Naive thymus-derived CD4-positive, alpha-beta T cell (primary cell): ENCODE measurements around the gene CDCP1. TPM values are rescaled to one million over a fixed set of nuclear protein-coding genes. Genes with fewer than 3 reads are reported as not detected.
A peak's percentile ranks its signal among the peaks of the same experiment; 100 is the strongest.

Source experiments
- ATAC-seq: fragments of 150-1000 bp; cut with Tn5 transposase; 2 replicates; pipeline ENCODE4 v1.10.0; 2021; ENCODE audit warnings: mild to moderate bottlenecking, moderate library complexity
- CTCF ChIA-PET: fragments of 350-600 bp; sonication (Branson Sonifier 250); formaldehyde crosslinking; loops from one replicate; lab custom pipeline; 2021; ENCODE audit warnings: antibody characterized with exemption; lab: Charles Lee
- POLR2A ChIA-PET: fragments of 350-600 bp; sonication (Branson Sonifier 250); formaldehyde crosslinking; loops from one replicate; lab custom pipeline; 2021; ENCODE audit warnings: antibody characterized with exemption, inconsistent platforms; lab: Charles Lee
- DNase-seq, 9 donors: peaks; one replicate each; pipeline versions ENCODE4 v3.0.0 to v3.0.0-alpha.2; 2020 to 2022; ENCODE audit warnings: mixed read lengths in 1 of 9
- H3K27ac ChIP-seq: one replicate; pipeline ENCODE4 v1.7.0; 2013; ENCODE audit warnings: mild to moderate bottlenecking, low read depth, low read length, moderate library complexity
- H3K27me3 ChIP-seq, 2 donors: one replicate each; pipeline ENCODE4 v1.7.0; 2013; ENCODE audit warnings: low read length in 2 of 2, mild to moderate bottlenecking in 2 of 2, moderate library complexity in 2 of 2; ENCODE audit not compliant: control insufficient read depth in 2 of 2, insufficient read depth in 2 of 2
- H3K36me3 ChIP-seq, 3 experiments: 1 replicate in 2 of 3; 2 replicates in 1 of 3; pipeline ENCODE4 v1.7.0; 2013; ENCODE audit warnings: low read length in 3 of 3, mild to moderate bottlenecking in 3 of 3, moderate library complexity in 1 of 3; ENCODE audit not compliant: insufficient read depth in 3 of 3, control insufficient read depth in 2 of 3
- H3K4me1 ChIP-seq, 2 donors: one replicate each; pipeline ENCODE4 v1.7.0; 2013; ENCODE audit warnings: low read length in 2 of 2, mild to moderate bottlenecking in 2 of 2, moderate library complexity in 1 of 2; ENCODE audit not compliant: control insufficient read depth in 2 of 2, insufficient read depth in 2 of 2
- H3K4me3 ChIP-seq: 2 replicates; pipeline ENCODE4 v1.7.0; 2013; ENCODE audit warnings: mild to moderate bottlenecking, low read length
- H3K9me3 ChIP-seq, 3 experiments: 1 replicate in 2 of 3; 2 replicates in 1 of 3; pipeline ENCODE4 v1.7.0; 2013; ENCODE audit warnings: low read length in 3 of 3; ENCODE audit not compliant: control insufficient read depth in 2 of 3
- H3K27ac Mint-ChIP-seq, 9 donors: one replicate each; pipeline ENCODE4 v1.8.0; 2020 to 2022; ENCODE audit warnings: mixed read lengths in 9 of 9, mild to moderate bottlenecking in 8 of 9, moderate library complexity in 5 of 9, inconsistent platforms in 2 of 9
- H3K27me3 Mint-ChIP-seq, 5 donors: one replicate each; pipeline ENCODE4 v1.8.0; 2021 to 2022; ENCODE audit warnings: mixed read lengths in 5 of 5, mild to moderate bottlenecking in 1 of 5
- H3K36me3 Mint-ChIP-seq, 5 donors: one replicate each; pipeline ENCODE4 v1.8.0; 2020 to 2022; ENCODE audit warnings: mixed read lengths in 5 of 5, mild to moderate bottlenecking in 3 of 5, inconsistent platforms in 1 of 5
- H3K4me1 Mint-ChIP-seq, 7 donors: one replicate each; pipeline ENCODE4 v1.8.0; 2020 to 2022; ENCODE audit warnings: mixed read lengths in 7 of 7, mild to moderate bottlenecking in 3 of 7, inconsistent platforms in 1 of 7
- H3K4me3 Mint-ChIP-seq, 10 donors: one replicate each; pipeline ENCODE4 v1.8.0; 2020 to 2022; ENCODE audit warnings: mild to moderate bottlenecking in 10 of 10, mixed read lengths in 10 of 10, moderate library complexity in 6 of 10, inconsistent platforms in 2 of 10
- H3K9me3 Mint-ChIP-seq, 11 donors: one replicate each; pipeline ENCODE4 v1.8.0; 2020 to 2022; ENCODE audit warnings: mixed read lengths in 11 of 11, mild to moderate bottlenecking in 4 of 11, inconsistent platforms in 1 of 11, moderate library complexity in 1 of 11
- intact Hi-C, 2 donors: fragments of 100-400 bp; cut with micrococcal nuclease; formaldehyde crosslinking; loops; one replicate each; pipeline ENCODE4 v1.15.1; 2023
- polyA plus RNA-seq, 2 donors: library from polyadenylated mRNA; unstranded; fragments of 300-500 nt; fragmentation: Illumina TruSeq; gene quantifications; one replicate each; pipeline ENCODE4 v1.2.3, GENCODE V29; 2021
- total RNA-seq, 6 experiments: library from RNA in 5 of 6; stranded (reverse) in 5 of 6; gene quantifications; 1 replicate in 5 of 6; 2 replicates in 1 of 6; pipeline ENCODE4 v1.2.3 and lab custom pipeline; 2021 to 2026

The CDCP1 gene, protein sequence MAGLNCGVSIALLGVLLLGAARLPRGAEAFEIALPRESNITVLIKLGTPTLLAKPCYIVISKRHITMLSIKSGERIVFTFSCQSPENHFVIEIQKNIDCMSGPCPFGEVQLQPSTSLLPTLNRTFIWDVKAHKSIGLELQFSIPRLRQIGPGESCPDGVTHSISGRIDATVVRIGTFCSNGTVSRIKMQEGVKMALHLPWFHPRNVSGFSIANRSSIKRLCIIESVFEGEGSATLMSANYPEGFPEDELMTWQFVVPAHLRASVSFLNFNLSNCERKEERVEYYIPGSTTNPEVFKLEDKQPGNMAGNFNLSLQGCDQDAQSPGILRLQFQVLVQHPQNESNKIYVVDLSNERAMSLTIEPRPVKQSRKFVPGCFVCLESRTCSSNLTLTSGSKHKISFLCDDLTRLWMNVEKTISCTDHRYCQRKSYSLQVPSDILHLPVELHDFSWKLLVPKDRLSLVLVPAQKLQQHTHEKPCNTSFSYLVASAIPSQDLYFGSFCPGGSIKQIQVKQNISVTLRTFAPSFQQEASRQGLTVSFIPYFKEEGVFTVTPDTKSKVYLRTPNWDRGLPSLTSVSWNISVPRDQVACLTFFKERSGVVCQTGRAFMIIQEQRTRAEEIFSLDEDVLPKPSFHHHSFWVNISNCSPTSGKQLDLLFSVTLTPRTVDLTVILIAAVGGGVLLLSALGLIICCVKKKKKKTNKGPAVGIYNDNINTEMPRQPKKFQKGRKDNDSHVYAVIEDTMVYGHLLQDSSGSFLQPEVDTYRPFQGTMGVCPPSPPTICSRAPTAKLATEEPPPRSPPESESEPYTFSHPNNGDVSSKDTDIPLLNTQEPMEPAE
- total RNA-seq (1 to 10 TPM in 2 of 5 experiments, under 1 TPM in 3; 0.05 to 7.2 (median 0.81) TPM), polyA plus RNA-seq (1 to 10 TPM in 1 of 2 donors, under 1 TPM in 1; 0.21 to 1.0 TPM), total RNA-seq (lab: John Stamatoyannopoulos, UW) (0.81 reads per million)

DNA sequence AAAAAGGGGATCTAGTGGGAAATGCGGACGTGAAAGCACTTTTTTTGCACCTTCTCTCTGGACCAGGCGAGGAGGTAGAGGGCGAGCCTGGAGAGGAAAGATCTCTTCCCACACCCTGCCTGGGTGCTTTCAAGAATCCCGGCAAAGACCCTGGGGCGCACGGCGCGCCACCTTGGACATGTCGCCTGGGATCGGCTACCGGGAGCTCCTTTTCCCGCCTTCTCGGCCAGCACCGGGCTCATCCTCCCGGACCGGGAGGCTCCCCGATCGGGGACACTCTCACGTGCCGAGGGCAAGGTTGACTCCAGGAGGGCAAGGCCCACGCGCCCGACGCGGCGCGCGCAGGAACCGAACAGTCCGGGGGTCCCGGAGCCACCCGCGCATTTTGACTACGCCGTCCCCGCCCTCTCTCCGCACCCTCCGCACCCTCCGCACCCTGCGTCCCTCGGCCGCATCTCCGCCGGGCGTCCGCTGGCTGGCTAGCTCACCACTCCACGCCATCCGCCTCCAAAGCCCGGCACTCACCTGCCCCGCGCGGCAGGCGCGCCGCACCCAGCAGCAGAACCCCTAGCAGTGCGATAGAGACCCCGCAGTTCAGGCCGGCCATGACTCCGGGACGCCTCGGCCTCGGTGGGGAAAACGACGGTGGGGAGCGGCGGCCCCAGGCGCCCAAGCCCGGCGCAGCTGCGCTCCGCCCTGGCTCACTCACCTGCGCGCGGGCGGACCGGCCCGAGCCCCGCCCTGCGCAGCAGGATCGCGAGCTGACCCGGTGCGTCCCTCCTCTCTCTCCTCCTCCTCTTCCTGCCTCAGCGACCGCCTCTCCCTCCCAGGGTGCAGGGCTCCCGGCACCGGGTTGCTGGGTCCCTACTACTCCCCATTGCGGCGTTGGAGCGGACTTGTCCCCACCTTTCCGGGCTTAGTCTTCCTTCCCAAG is at the start of gene CDCP1:
TSS of gene CDCP1 (minus strand) at position 698 of the 934 bp plus-strand sequence. CDS start at position 607, 91 bp downstream.
- intact Hi-C loops, result loop anchor here (2.0 to 5.0 kb wide), 3 partner anchors 21 to 39 kb away; no protein-coding TSS in a partner anchor
- ATAC-seq (no peak), DNase-seq (peak in 2 of 9 donors; percentile 7 to 26)
- Histone ChIP-seq H3K36me3 (no peaks in the 10 kb centered on the region), H3K4me1 (peaks cover 4 to 13% of the 10 kb centered on the region in 2 donors), H3K4me3 (peak within 1 kb of the TSS; percentile 44), H3K9me3 (peaks cover 0 to 3% (median 0%) of the 10 kb centered on the region in 3 experiments), H3K27ac (no peak within 1 kb of the TSS), H3K27me3 (peaks cover 0 to 10% of the 10 kb centered on the region in 2 donors)
- Mint-ChIP-seq H3K36me3 (peaks cover 4 to 8% (median 5%) of the 10 kb centered on the region in 5 donors), H3K27me3 (peaks cover 39 to 80% (median 43%) of the 10 kb centered on the region in 5 donors), H3K27ac (peak within 1 kb of the TSS in 5 of 9 donors; percentile 27 to 77 (median 40)), H3K9me3 (peaks cover 0 to 13% (median 10%) of the 10 kb centered on the region in 11 donors), H3K4me1 (peaks cover 11 to 22% (median 17%) of the 10 kb centered on the region in 7 donors), H3K4me3 (peak within 1 kb of the TSS; percentile 72 to 94 (median 88))
- ChIA-PET POLR2A (interaction anchor here (0.7 to 1.6 kb wide), 3 partner anchors 19 to 36 kb away, joined by 3 to 5 read pairs (median 3); no protein-coding TSS in a partner anchor), CTCF (interaction anchor here (0.7 to 0.8 kb wide), 2 partner anchors 63 to 66 kb away, joined by 3 read pairs; no protein-coding TSS in a partner anchor)

GRCh38 chr3:45194791-45195190 is 48.6 kb upstream of the CDCP1 start:
- H3K9me3 ChIP-seq, result no peaks in the 10 kb centered on the region
- Mint-ChIP-seq H3K27me3 (peaks cover 0 to 55% (median 8%) of the 10 kb centered on the region in 5 donors), H3K36me3 (no peaks in the 10 kb centered on the region), H3K9me3 (no peaks in the 10 kb centered on the region), H3K4me3 (no peak overlapping the region), H3K4me1 (peaks cover 0 to 13% (median 0%) of the 10 kb centered on the region in 7 donors), H3K27ac (no peak overlapping the region)
- no peaks in the 10 kb centered on the region for H3K4me1 ChIP-seq
- H3K27me3 ChIP-seq, result no peaks in the 10 kb centered on the region
- ChIA-PET CTCF (no interaction called here), POLR2A (no interaction called here)
- no peak for ATAC-seq
- no peaks in the 10 kb centered on the region for H3K36me3 ChIP-seq
- no peak for DNase-seq
- intact Hi-C loops, result no loop called here
- H3K4me3 ChIP-seq, result no peak overlapping the region
- no peak overlapping the region for H3K27ac ChIP-seq

DNA sequence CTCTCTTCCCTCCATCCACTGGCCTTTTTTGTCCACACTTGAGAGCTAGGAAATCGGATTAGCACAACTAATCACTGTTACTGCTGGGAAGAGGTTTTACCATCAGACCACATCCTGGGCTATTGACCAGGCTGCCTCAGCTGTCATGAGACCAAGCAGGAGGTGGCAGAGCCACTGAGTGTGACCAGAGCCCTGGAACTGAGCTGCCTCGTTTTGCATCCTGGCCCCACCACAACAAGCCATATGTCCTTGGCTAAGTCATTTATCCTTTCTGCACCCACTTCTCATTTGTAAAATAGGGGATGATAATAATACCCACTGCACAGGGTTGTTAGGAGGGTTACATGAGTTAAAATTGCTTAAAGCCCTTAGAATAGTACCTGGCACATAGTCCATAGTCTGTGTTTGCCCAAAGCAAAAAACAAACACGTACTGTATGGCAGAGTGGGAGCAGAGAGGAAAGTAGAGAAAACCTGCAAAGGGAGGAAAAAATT is 45.8 kb upstream of the CDCP1 start:
- no peaks in the 10 kb centered on the region for H3K36me3 ChIP-seq
- H3K9me3 Mint-ChIP-seq, result no peaks in the 10 kb centered on the region

GRCh38 chr3:45191424-45191823 is 45.2 kb upstream of the CDCP1 start:
- DNase-seq, result no peak
- H3K4me1 Mint-ChIP-seq, result peaks cover 0 to 24% (median 0%) of the 10 kb centered on the region in 7 donors
- CTCF ChIA-PET, result no interaction called here
- ATAC-seq, result no peak
- Histone ChIP-seq H3K27ac (no peak overlapping the region), H3K4me3 (no peak overlapping the region), H3K4me1 (no peaks in the 10 kb centered on the region), H3K27me3 (no peaks in the 10 kb centered on the region), H3K36me3 (no peaks in the 10 kb centered on the region), H3K9me3 (no peaks in the 10 kb centered on the region)
- no peaks in the 10 kb centered on the region for H3K9me3 Mint-ChIP-seq
- H3K27me3 Mint-ChIP-seq, result peaks cover 0 to 29% (median 0%) of the 10 kb centered on the region in 5 donors
- no peak overlapping the region for H3K27ac Mint-ChIP-seq
- no peak overlapping the region for H3K4me3 Mint-ChIP-seq
- intact Hi-C loops, result no loop called here
- POLR2A ChIA-PET, result no interaction called here
- no peaks in the 10 kb centered on the region for H3K36me3 Mint-ChIP-seq

More for the DNA sequence above, 45.8 kb upstream of the CDCP1 start:
- no peaks in the 10 kb centered on the region for H3K9me3 ChIP-seq
- CTCF ChIA-PET, result interaction anchor here (0.6 to 1.0 kb wide), 2 partner anchors 16 to 153 kb away, joined by 3 read pairs; no protein-coding TSS in a partner anchor
- no peak overlapping the region for H3K27ac ChIP-seq
- ATAC-seq, result no peak
- Mint-ChIP-seq H3K36me3 (no peaks in the 10 kb centered on the region), H3K27me3 (peaks cover 0 to 30% (median 5%) of the 10 kb centered on the region in 5 donors), H3K4me3 (no peak overlapping the region), H3K4me1 (peaks cover 0 to 24% (median 0%) of the 10 kb centered on the region in 7 donors), H3K27ac (peak overlapping the region in 1 of 9 donors; percentile 37)
- POLR2A ChIA-PET, result no interaction called here
- intact Hi-C loops, result no loop called here
- no peaks in the 10 kb centered on the region for H3K27me3 ChIP-seq
- H3K4me3 ChIP-seq, result no peak overlapping the region
- no peak for DNase-seq
- H3K4me1 ChIP-seq, result no peaks in the 10 kb centered on the region

- Mint-ChIP-seq H3K4me1 (peaks cover 0 to 26% (median 0%) of the 10 kb centered on the region in 7 donors), H3K9me3 (no peaks in the 10 kb centered on the region), H3K27me3 (peaks cover 0 to 23% (median 0%) of the 10 kb centered on the region in 5 donors), H3K36me3 (no peaks in the 10 kb centered on the region), H3K4me3 (no peak overlapping the region), H3K27ac (peak overlapping the region in 1 of 9 donors; percentile 6)
- Histone ChIP-seq H3K27ac (no peak overlapping the region), H3K27me3 (no peaks in the 10 kb centered on the region), H3K4me3 (no peak overlapping the region), H3K4me1 (no peaks in the 10 kb centered on the region), H3K36me3 (no peaks in the 10 kb centered on the region), H3K9me3 (no peaks in the 10 kb centered on the region)
- ChIA-PET CTCF (interaction anchor here (1.1 kb wide), 1 partner anchor 21 kb away, joined by 3 read pairs; no protein-coding TSS in a partner anchor), POLR2A (no interaction called here)
- intact Hi-C loops, result no loop called here
- DNase-seq, result no peak
- ATAC-seq, result no peak
Observed at GRCh38 chr3:45188719-45189659, 42.8 kb upstream of the CDCP1 start.
